IMR-90 (cell line): ENCODE results near the gene SYT11.

Experiments used
- ELK1 ChIP-seq: fragments of 150-350 bp; IDR thresholded peaks from 2 replicates; pipeline ENCODE4 v1.6.1; 2016; ENCODE audit warnings: low read depth, mild to moderate bottlenecking, low read length, moderate library complexity, borderline replicate concordance
- MXI1 ChIP-seq: IDR thresholded peaks from 2 replicates; pipeline ENCODE4 v1.6.1; 2012; ENCODE audit warnings: low read depth, mild to moderate bottlenecking, low read length, moderate library complexity, borderline replicate concordance
- POLR2A ChIP-seq: IDR thresholded peaks from 2 replicates; pipeline ENCODE4 v1.6.1; 2012; ENCODE audit warnings: mild to moderate bottlenecking, low read depth, low read length
- RFX5 ChIP-seq: IDR thresholded peaks from 2 replicates; pipeline ENCODE4 v1.8.0; 2012; ENCODE audit warnings: low read depth, mild to moderate bottlenecking, low read length, moderate library complexity
- USF2 ChIP-seq: fragments of 150-350 bp; IDR thresholded peaks from 2 replicates; pipeline ENCODE4 v1.6.1; 2017; ENCODE audit warnings: mild to moderate bottlenecking, antibody characterized with exemption, low read length, low read depth
- TF ChIP-seq, protein P1 (sequence below): conservative IDR thresholded peaks from 2 replicates; pipeline ENCODE4 v1.5.1; 2012; ENCODE audit warnings: mild to moderate bottlenecking, low read depth, low read length, improper control_type of control experiment

GRCh38 chr1:155840386-155840785, 19.0 kb upstream of the SYT11 start:
- TF ChIP-seq RFX5 = no peak
- TF ChIP-seq, protein P1, sequence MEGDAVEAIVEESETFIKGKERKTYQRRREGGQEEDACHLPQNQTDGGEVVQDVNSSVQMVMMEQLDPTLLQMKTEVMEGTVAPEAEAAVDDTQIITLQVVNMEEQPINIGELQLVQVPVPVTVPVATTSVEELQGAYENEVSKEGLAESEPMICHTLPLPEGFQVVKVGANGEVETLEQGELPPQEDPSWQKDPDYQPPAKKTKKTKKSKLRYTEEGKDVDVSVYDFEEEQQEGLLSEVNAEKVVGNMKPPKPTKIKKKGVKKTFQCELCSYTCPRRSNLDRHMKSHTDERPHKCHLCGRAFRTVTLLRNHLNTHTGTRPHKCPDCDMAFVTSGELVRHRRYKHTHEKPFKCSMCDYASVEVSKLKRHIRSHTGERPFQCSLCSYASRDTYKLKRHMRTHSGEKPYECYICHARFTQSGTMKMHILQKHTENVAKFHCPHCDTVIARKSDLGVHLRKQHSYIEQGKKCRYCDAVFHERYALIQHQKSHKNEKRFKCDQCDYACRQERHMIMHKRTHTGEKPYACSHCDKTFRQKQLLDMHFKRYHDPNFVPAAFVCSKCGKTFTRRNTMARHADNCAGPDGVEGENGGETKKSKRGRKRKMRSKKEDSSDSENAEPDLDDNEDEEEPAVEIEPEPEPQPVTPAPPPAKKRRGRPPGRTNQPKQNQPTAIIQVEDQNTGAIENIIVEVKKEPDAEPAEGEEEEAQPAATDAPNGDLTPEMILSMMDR = no peak
- no peak for TF ChIP-seq MXI1
- no peak for TF ChIP-seq USF2
- TF ChIP-seq ELK1 = no peak
- TF ChIP-seq POLR2A = no peak
